A549 (cell line): ENCODE results near the gene PTPRK.
"Not testable (repeated sequence)": the region's sequence is repeated elsewhere in the genome, so short reads cannot be mapped to it uniquely, and the experiment has no call there.

Source experiments
- CBX2 ChIP-seq: fragments of 200-600 bp; sonication (generic); IDR thresholded peaks from 2 replicates; pipeline ENCODE4 v1.6.1; 2016; ENCODE audit warnings: low read depth, mild to moderate bottlenecking, borderline replicate concordance
- CHD2 ChIP-seq: fragments of 150-350 bp; IDR thresholded peaks from 2 replicates; pipeline ENCODE4 v1.6.1; 2014; ENCODE audit warnings: low read length; ENCODE audit not compliant: partially characterized antibody
- CTCF ChIP-seq: fragments of >200 bp; sonication (Bioruptor Twin); formaldehyde crosslinking; IDR thresholded peaks from 3 replicates; pipeline ENCODE4 v1.5.1; 2016
- EP300 ChIP-seq, 2 experiments: fragments of >200 bp; sonication (Bioruptor Twin); formaldehyde crosslinking; IDR thresholded peaks; 2 replicates in 1 of 2; 3 replicates in 1 of 2; pipeline ENCODE4 v1.6.1; 2016 to 2017
- ESRRA ChIP-seq: fragments of 150-350 bp; IDR thresholded peaks from 2 replicates; pipeline ENCODE4 v1.6.1; 2014; ENCODE audit warnings: mild to moderate bottlenecking, low read length, borderline replicate concordance
- MAX ChIP-seq: IDR thresholded peaks from 2 replicates; pipeline ENCODE4 v1.6.1; 2012
- NPAS2 ChIP-seq: fragments of 250-450 bp; sonication (Bioruptor Pico); IDR thresholded peaks from 2 replicates; pipeline ENCODE4 v1.8.0; 2022; ENCODE audit warnings: mild to moderate bottlenecking, moderate library complexity, borderline replicate concordance
- PBX3 ChIP-seq: IDR thresholded peaks from 2 replicates; pipeline ENCODE4 v1.6.1; 2012
- PHF8 ChIP-seq: fragments of 200-600 bp; sonication (generic); IDR thresholded peaks from 2 replicates; pipeline ENCODE4 v1.6.1; 2016; ENCODE audit warnings: low read depth, mild to moderate bottlenecking, antibody characterized with exemption, moderate library complexity, borderline replicate concordance
- POLR2AphosphoS2 ChIP-seq: conservative IDR thresholded peaks from 2 replicates; pipeline ENCODE4 v1.6.1; 2012; ENCODE audit warnings: low read length, improper control_type of control experiment, inconsistent platforms
- RAD21 ChIP-seq, 2 experiments: fragments of >200 bp in 1 of 2; sonication (Bioruptor Twin) in 1 of 2; formaldehyde crosslinking in 1 of 2; IDR thresholded peaks in 1 of 2; conservative IDR thresholded peaks in 1 of 2; 2 replicates in 1 of 2; 3 replicates in 1 of 2; pipeline ENCODE4 v1.6.1; 2012 to 2018; ENCODE audit warnings: inconsistent platforms in 1 of 2
- REST ChIP-seq: fragments of 200-600 bp; sonication (generic); IDR thresholded peaks from 2 replicates; pipeline ENCODE4 v1.6.1; 2016; ENCODE audit warnings: antibody characterized with exemption, mild to moderate bottlenecking, moderate library complexity
- ZFP36 ChIP-seq: fragments of 450-650 bp; IDR thresholded peaks from 2 replicates; pipeline ENCODE4 v1.6.1; 2014; ENCODE audit warnings: borderline replicate concordance; ENCODE audit not compliant: partially characterized antibody

- not testable (repeated sequence) for TF ChIP-seq PBX3; CTCF; ESRRA; CBX2; MAX; POLR2AphosphoS2; REST; NPAS2; CHD2; EP300 (IDR thresholded peaks at IDR 0.05); PHF8; RAD21 (conservative IDR thresholded peaks at IDR 0.05 in 1 of 2, IDR thresholded peaks at IDR 0.05 in 1 of 2); ZFP36
Observed at GRCh38 chr6:128434752-128435151, 85.6 kb downstream of the PTPRK start.
